Caco-2 (cell line): ENCODE measurements around the gene GOLPH3L. TPM values are rescaled to one million over a fixed set of nuclear protein-coding genes. Genes with fewer than 3 reads are reported as not detected.
"Not testable (repeated sequence)": the region's sequence is repeated elsewhere in the genome, so short reads cannot be mapped to it uniquely, and the experiment has no call there.

Experiments
- BruUV-seq: library from RNA; stranded (reverse); fragments of 400-500 nt; replicated peaks from 2 replicates; lab custom pipeline; 2021; lab: Mats Ljungman, UMichigan
- CTCF ChIA-PET: fragments of 300-600 bp; sonication (Branson Sonifier 250); formaldehyde crosslinking; loops from one replicate; lab custom pipeline; 2022; ENCODE audit warnings: antibody characterized with exemption; lab: Charles Lee
- POLR2A ChIA-PET: fragments of 300-600 bp; sonication (Branson Sonifier 250); formaldehyde crosslinking; loops from one replicate; lab custom pipeline; 2022; ENCODE audit warnings: antibody characterized with exemption; lab: Charles Lee
- DNase-seq, 2 experiments: peaks; one replicate each; pipeline versions ENCODE4 v3.0.0 to v3.0.0-alpha.2; 2020 to 2022
- H3K27me3 ChIP-seq: replicated peaks from 2 replicates; pipeline ENCODE4 v1.6.0; 2011; ENCODE audit warnings: low read length; ENCODE audit not compliant: control insufficient read depth, insufficient read depth
- H3K36me3 ChIP-seq: 2 replicates; pipeline ENCODE4 v1.5.1; 2011; ENCODE audit warnings: low read length; ENCODE audit not compliant: control insufficient read depth, insufficient read depth
- H3K4me1 ChIP-seq: fragments of 250-450 bp; sonication (Bioruptor Pico); 2 replicates; pipeline ENCODE4 v1.5.1; 2020; ENCODE audit warnings: mild to moderate bottlenecking
- H3K4me3 ChIP-seq: 2 replicates; pipeline ENCODE4 v1.5.1; 2011; ENCODE audit warnings: low read depth, mild to moderate bottlenecking, control low read depth, low read length
- H3K9me3 ChIP-seq: fragments of 250-450 bp; sonication (Bioruptor Pico); 2 replicates; pipeline ENCODE4 v1.5.1; 2020; ENCODE audit warnings: mild to moderate bottlenecking, moderate library complexity
- H3K27ac Mint-ChIP-seq: one replicate; pipeline ENCODE4 v1.8.0; 2022; ENCODE audit warnings: mixed read lengths; ENCODE audit not compliant: unreplicated experiment
- H3K27me3 Mint-ChIP-seq: one replicate; pipeline ENCODE4 v1.8.0; 2022; ENCODE audit warnings: mixed read lengths; ENCODE audit not compliant: insufficient read depth, unreplicated experiment
- H3K36me3 Mint-ChIP-seq: one replicate; pipeline ENCODE4 v1.8.0; 2022; ENCODE audit warnings: mild to moderate bottlenecking, mixed read lengths; ENCODE audit not compliant: insufficient read depth, unreplicated experiment
- H3K4me1 Mint-ChIP-seq: one replicate; pipeline ENCODE4 v1.8.0; 2022; ENCODE audit warnings: low read depth, mixed read lengths; ENCODE audit not compliant: unreplicated experiment
- H3K4me3 Mint-ChIP-seq: one replicate; pipeline ENCODE4 v1.8.0; 2022; ENCODE audit warnings: mild to moderate bottlenecking, moderate library complexity, mixed read lengths; ENCODE audit not compliant: unreplicated experiment
- H3K9me3 Mint-ChIP-seq: one replicate; pipeline ENCODE4 v1.8.0; 2022; ENCODE audit warnings: mixed read lengths; ENCODE audit not compliant: unreplicated experiment
- intact Hi-C: fragments of 100-400 bp; cut with micrococcal nuclease; formaldehyde crosslinking; loops from one replicate; pipeline ENCODE4 v1.10.0; 2022; ENCODE audit not compliant: unreplicated experiment
- total RNA-seq: library from RNA; stranded (reverse); gene quantifications from 2 replicates; pipeline ENCODE4 v1.2.3, GENCODE V29; 2022
- TF ChIP-seq, protein P1 (sequence below), 2 experiments: fragments of 200-600 bp in 1 of 2; IDR thresholded peaks; 1 replicate in 1 of 2; 2 replicates in 1 of 2; pipeline versions ENCODE4 v1.5.1 to v1.8.0; 2011 to 2022; ENCODE audit warnings: antibody characterized with exemption in 1 of 2, control low read depth in 1 of 2, inconsistent platforms in 1 of 2, low read depth in 1 of 2, low read length in 1 of 2, mild to moderate bottlenecking in 1 of 2, moderate library complexity in 1 of 2; ENCODE audit not compliant: insufficient read depth in 1 of 2, severe bottlenecking in 1 of 2, unreplicated experiment in 1 of 2

Gene GOLPH3L
- total RNA-seq, 1 experiment from 2014 or later = 13.3 TPM

- intact Hi-C loops = no loop called here
- peaks cover 10% of the 10 kb centered on the region for H3K4me1 Mint-ChIP-seq
- H3K9me3 Mint-ChIP-seq = no peaks in the 10 kb centered on the region
- no peaks in the 10 kb centered on the region for H3K27me3 ChIP-seq
- H3K27me3 Mint-ChIP-seq = no peaks in the 10 kb centered on the region
- peaks cover 23% of the 10 kb centered on the region for H3K4me1 ChIP-seq
- peaks cover 12% of the 10 kb centered on the region for H3K36me3 Mint-ChIP-seq
- TF ChIP-seq, protein P1, sequence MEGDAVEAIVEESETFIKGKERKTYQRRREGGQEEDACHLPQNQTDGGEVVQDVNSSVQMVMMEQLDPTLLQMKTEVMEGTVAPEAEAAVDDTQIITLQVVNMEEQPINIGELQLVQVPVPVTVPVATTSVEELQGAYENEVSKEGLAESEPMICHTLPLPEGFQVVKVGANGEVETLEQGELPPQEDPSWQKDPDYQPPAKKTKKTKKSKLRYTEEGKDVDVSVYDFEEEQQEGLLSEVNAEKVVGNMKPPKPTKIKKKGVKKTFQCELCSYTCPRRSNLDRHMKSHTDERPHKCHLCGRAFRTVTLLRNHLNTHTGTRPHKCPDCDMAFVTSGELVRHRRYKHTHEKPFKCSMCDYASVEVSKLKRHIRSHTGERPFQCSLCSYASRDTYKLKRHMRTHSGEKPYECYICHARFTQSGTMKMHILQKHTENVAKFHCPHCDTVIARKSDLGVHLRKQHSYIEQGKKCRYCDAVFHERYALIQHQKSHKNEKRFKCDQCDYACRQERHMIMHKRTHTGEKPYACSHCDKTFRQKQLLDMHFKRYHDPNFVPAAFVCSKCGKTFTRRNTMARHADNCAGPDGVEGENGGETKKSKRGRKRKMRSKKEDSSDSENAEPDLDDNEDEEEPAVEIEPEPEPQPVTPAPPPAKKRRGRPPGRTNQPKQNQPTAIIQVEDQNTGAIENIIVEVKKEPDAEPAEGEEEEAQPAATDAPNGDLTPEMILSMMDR (IDR thresholded peaks at IDR 0.05; ENCODE audit: insufficient read depth in 1 of 2, low read depth in 1 of 2, low read length in 1 of 2, severe bottlenecking in 1 of 2, unreplicated experiment in 1 of 2) = no peak
- H3K4me3 Mint-ChIP-seq = no peak overlapping the region
- no peak for DNase-seq
- no peaks in the 10 kb centered on the region for H3K9me3 ChIP-seq
- no peak overlapping the region for H3K4me3 ChIP-seq
- no peaks in the 10 kb centered on the region for H3K36me3 ChIP-seq
- ChIA-PET CTCF (no interaction called here), POLR2A (no interaction called here)
- H3K27ac Mint-ChIP-seq = no peak overlapping the region
- BruUV-seq = no TSS peak
Measured at GRCh38 chr1:150610576-150610975, 86.4 kb downstream of the GOLPH3L start.

DNA sequence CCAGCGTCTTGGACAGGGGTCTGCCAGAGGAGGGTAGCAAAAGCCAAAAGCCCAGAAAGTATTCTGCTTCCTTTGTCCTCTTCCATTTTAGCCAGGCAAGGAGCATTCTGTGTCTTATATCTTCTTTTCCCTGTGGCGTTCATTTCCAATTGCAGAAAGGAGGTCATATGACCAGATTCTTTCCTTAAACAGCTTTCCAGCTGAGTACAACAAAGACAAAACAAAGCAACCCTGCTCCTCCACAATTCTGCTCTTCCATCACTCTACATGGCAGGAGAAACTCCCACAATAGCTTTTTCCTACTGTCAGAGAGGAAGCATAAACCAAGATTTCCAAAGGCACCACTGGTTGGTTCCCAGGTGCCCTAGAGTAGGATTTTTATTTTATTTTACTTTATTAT, 87.2 kb downstream of the GOLPH3L start:
- TF ChIP-seq, protein P1 (IDR thresholded peaks at IDR 0.05; ENCODE audit: insufficient read depth in 1 of 2, low read depth in 1 of 2, low read length in 1 of 2, severe bottlenecking in 1 of 2, unreplicated experiment in 1 of 2) = no peak
- Mint-ChIP-seq H3K4me3 (no peak overlapping the region), H3K4me1 (peaks cover 9% of the 10 kb centered on the region), H3K27ac (no peak overlapping the region), H3K27me3 (no peaks in the 10 kb centered on the region), H3K9me3 (no peaks in the 10 kb centered on the region), H3K36me3 (peaks cover 8% of the 10 kb centered on the region)
- no peaks in the 10 kb centered on the region for H3K27me3 ChIP-seq
- peaks cover 28% of the 10 kb centered on the region for H3K4me1 ChIP-seq
- CTCF ChIA-PET = no interaction called here
- H3K4me3 ChIP-seq = no peak overlapping the region
- intact Hi-C loops = no loop called here
- no TSS peak for BruUV-seq
- no peaks in the 10 kb centered on the region for H3K9me3 ChIP-seq
- no peak for DNase-seq
- POLR2A ChIA-PET = interaction anchor here (0.5 kb wide), 1 partner anchor 31 kb away, joined by 3 read pairs; no protein-coding TSS in a partner anchor
- no peaks in the 10 kb centered on the region for H3K36me3 ChIP-seq

DNA sequence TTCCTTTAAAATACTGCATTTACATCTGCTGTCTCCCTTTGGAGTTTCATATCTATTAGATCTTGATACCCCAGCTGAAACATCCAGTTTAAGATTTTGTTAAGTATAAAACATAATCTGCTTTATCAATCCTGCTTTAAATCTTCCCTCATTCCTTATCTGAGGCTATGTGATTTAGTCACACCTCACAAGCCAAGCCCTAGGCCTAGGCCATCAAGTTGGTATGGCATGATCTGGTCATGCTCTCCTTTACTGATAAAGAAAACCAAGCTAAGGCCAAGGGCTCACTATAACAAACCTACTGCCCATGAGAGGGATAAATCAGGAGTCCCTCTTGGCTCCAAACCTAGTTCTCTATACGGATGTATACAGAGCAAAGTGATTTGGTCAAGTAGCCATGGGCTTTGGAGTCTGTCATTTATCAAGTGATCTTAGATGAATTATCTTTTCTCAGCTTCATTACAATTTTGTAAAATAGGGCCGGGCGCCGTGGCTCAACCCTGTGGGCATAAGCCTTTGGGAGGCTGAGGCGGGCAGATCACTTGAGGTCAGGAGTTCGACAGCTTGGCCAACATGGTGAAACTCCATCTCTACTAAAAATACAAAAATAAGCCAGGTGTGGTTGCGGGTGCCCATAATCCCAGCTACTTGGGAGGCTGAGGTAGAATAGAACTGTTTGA, 90.4 kb downstream of the GOLPH3L start:
- Mint-ChIP-seq H3K36me3 (peaks cover 6% of the 10 kb centered on the region), H3K27ac (no peak overlapping the region), H3K4me3 (no peak overlapping the region), H3K27me3 (no peaks in the 10 kb centered on the region), H3K4me1 (peaks cover 22% of the 10 kb centered on the region), H3K9me3 (no peaks in the 10 kb centered on the region)
- TF ChIP-seq, protein P1 (IDR thresholded peaks at IDR 0.05; ENCODE audit: insufficient read depth in 1 of 2, low read depth in 1 of 2, low read length in 1 of 2, severe bottlenecking in 1 of 2, unreplicated experiment in 1 of 2) = no peak
- no peak overlapping the region for H3K4me3 ChIP-seq
- intact Hi-C loops = no loop called here
- no peaks in the 10 kb centered on the region for H3K36me3 ChIP-seq
- ChIA-PET CTCF (no interaction called here), POLR2A (interaction anchor here (0.9 kb wide), 1 partner anchor 27 kb away, joined by 4 read pairs; the partner anchor contains the start of gene MCL1)
- no peaks in the 10 kb centered on the region for H3K9me3 ChIP-seq
- BruUV-seq = no TSS peak
- no peak for DNase-seq
- H3K27me3 ChIP-seq = no peaks in the 10 kb centered on the region
- H3K4me1 ChIP-seq = peaks cover 20% of the 10 kb centered on the region

DNA sequence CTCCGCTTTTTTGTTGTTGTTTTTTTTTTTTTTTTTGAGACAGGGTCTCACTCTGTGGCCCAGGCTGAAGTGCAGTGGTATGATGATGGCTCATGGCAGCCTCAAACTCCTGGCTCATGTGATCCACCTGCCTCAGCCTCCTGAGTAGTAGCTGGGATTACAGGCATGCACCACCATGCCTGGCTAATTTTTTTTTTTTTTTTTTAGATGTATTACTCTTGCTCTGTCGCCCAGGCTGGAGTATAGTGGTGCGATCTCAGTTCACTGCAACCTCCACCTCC, 91.6 kb downstream of the GOLPH3L start:
- H3K4me3 Mint-ChIP-seq, H3K36me3 Mint-ChIP-seq, BruUV-seq, DNase-seq, H3K9me3 ChIP-seq, H3K36me3 ChIP-seq, H3K27me3 Mint-ChIP-seq, H3K4me3 ChIP-seq, H3K27me3 ChIP-seq, H3K9me3 Mint-ChIP-seq: not testable (repeated sequence)
- POLR2A ChIA-PET = interaction anchor here (0.6 to 2.4 kb wide), 3 partner anchors 26 to 272 kb away, joined by 3 to 16 read pairs (median 6); partner anchors contain the start of gene MCL1
- intact Hi-C loops = loop anchor here (2.0 kb wide), 1 partner anchor 27 kb away; the partner anchor contains the start of gene MCL1
- H3K4me1 ChIP-seq = peaks cover 15% of the 10 kb centered on the region
- H3K4me1 Mint-ChIP-seq = peaks cover 16% of the 10 kb centered on the region
- H3K27ac Mint-ChIP-seq = peak overlapping the region; percentile 95
- CTCF ChIA-PET = interaction anchor here (0.6 to 1.5 kb wide), 4 partner anchors 26 to 239 kb away, joined by 3 to 5 read pairs (median 3); partner anchors contain the start of gene MCL1
